ENCODE measurements around the gene EIF3D. TPM values are rescaled to one million over a fixed set of nuclear protein-coding genes. Genes with fewer than 3 reads are reported as not detected.

Gene EIF3D
- total and polyA plus RNA-seq, 2 of the 13 experiments (the other 11 are each of a cell fraction or from before 2014, with no cell fraction given), result 118 to 274 TPM

- TF ChIP-seq PAXIP1 (CRISPR knock-in tag; conservative IDR thresholded peaks at IDR 0.05), result peak; percentile 76
- no peak for TF ChIP-seq ZNF354B (CRISPR knock-in tag; IDR thresholded peaks at IDR 0.05)
- no peak for TF ChIP-seq ZNF660 (CRISPR knock-in tag; IDR thresholded peaks at IDR 0.05; ENCODE audit: borderline replicate concordance, low read depth)
- no peak; the same call in 1 of the 2 replicates for TF ChIP-seq NCOR1 (IDR thresholded peaks at IDR 0.05; ENCODE audit: borderline replicate concordance, low read length)
- no peak for TF ChIP-seq RBM39 (IDR thresholded peaks at IDR 0.05; ENCODE audit: low read depth, low read length, poor library complexity, severe bottlenecking)
- TF ChIP-seq ZNF547 (CRISPR knock-in tag; IDR thresholded peaks at IDR 0.05), result peak; percentile 74
- TF ChIP-seq HNRNPL (IDR thresholded peaks at IDR 0.05; ENCODE audit: low read depth, low read length), result peak; percentile 77; the same call in 1 of the 2 replicates
- TF ChIP-seq EED (CRISPR knock-in tag; IDR thresholded peaks at IDR 0.05), result 0 out of 2 replicates have a peak, but pooled peaks have one; percentile 73
- no peak for TF ChIP-seq ZNF33B (CRISPR knock-in tag; IDR thresholded peaks at IDR 0.05)
- TF ChIP-seq ZKSCAN8 (CRISPR knock-in tag; IDR thresholded peaks at IDR 0.05; ENCODE audit: borderline replicate concordance), result peak; percentile 32; the same call in 1 of the 2 replicates
- 0 out of 4 replicates have a peak, but pooled peaks of 1 of the 2 experiments have one; percentile 4 for TF ChIP-seq MAFK (conservative IDR thresholded peaks at IDR 0.05 in 1 of 2, IDR thresholded peaks at IDR 0.05 in 1 of 2; ENCODE audit: low read length in 2 of 2)
- no peak for TF ChIP-seq KDM6A (CRISPR knock-in tag; IDR thresholded peaks at IDR 0.05; ENCODE audit: low read depth)
- TF ChIP-seq AHR (CRISPR knock-in tag; IDR thresholded peaks at IDR 0.05), result no peak; the same call in 1 of the 2 replicates
- TF ChIP-seq SP2 (CRISPR knock-in tag; IDR thresholded peaks at IDR 0.05), result peak; percentile 71
- TF ChIP-seq JUND (CRISPR knock-in tag; IDR thresholded peaks at IDR 0.05), result no peak
- TF ChIP-seq ZFY (CRISPR knock-in tag; IDR thresholded peaks at IDR 0.05), result peak; percentile 91
- TF ChIP-seq ZNF263 (CRISPR knock-in tag; IDR thresholded peaks at IDR 0.05), result peak; percentile 51; the same call in 1 of the 2 replicates
- peak; percentile 98; the same call in 1 of the 2 replicates for TF ChIP-seq ZZZ3 (CRISPR knock-in tag; IDR thresholded peaks at IDR 0.05; ENCODE audit: borderline replicate concordance)
- TF ChIP-seq ARID5B (CRISPR knock-in tag; IDR thresholded peaks at IDR 0.05), result peak; percentile 52; the same call in 1 of the 2 replicates
- TF ChIP-seq NFRKB (IDR thresholded peaks at IDR 0.05), result no peak
- TF ChIP-seq ZSCAN31 (CRISPR knock-in tag; IDR thresholded peaks at IDR 0.05; ENCODE audit: low read depth), result peak; percentile 71; the same call in 1 of the 2 replicates
- 0 out of 2 replicates have a peak, but pooled peaks have one; percentile 25 for TF ChIP-seq TOE1 (CRISPR knock-in tag; IDR thresholded peaks at IDR 0.05)
- TF ChIP-seq ZFP1 (CRISPR knock-in tag; IDR thresholded peaks at IDR 0.05), result no peak; the same call in 1 of the 2 replicates
Measured at GRCh38 chr22:36528795-36529751, at the start of gene EIF3D (continued).
